Right lobe of liver (tissue), 4 donors: ENCODE data around the gene CCDC88A.

Experiments used
- POLR2A ChIP-seq: fragments of 450-650 bp; IDR thresholded peaks from one replicate; pipeline ENCODE4 v1.6.1; 2017; ENCODE audit warnings: antibody characterized with exemption, mild to moderate bottlenecking
- TF ChIP-seq, protein P1 (sequence below), 4 donors: fragments of 200-600 bp in 3 of 4; fragments of 450-650 bp in 1 of 4; IDR thresholded peaks; one replicate each; pipeline versions ENCODE4 v1.5.1 to v1.8.0; 2016 to 2022; ENCODE audit warnings: antibody characterized with exemption in 4 of 4, mild to moderate bottlenecking in 2 of 4
- donor health status: DM: no; HTN: no; CAD: no.
- donor health status: DM: no; HTN: no; CAD: no.
- donor health status: DM: no; HTN: yes; CAD: no.

GRCh38 chr2:55403256-55403998, 16.2 kb downstream of the CCDC88A start:
- TF ChIP-seq, protein P1, sequence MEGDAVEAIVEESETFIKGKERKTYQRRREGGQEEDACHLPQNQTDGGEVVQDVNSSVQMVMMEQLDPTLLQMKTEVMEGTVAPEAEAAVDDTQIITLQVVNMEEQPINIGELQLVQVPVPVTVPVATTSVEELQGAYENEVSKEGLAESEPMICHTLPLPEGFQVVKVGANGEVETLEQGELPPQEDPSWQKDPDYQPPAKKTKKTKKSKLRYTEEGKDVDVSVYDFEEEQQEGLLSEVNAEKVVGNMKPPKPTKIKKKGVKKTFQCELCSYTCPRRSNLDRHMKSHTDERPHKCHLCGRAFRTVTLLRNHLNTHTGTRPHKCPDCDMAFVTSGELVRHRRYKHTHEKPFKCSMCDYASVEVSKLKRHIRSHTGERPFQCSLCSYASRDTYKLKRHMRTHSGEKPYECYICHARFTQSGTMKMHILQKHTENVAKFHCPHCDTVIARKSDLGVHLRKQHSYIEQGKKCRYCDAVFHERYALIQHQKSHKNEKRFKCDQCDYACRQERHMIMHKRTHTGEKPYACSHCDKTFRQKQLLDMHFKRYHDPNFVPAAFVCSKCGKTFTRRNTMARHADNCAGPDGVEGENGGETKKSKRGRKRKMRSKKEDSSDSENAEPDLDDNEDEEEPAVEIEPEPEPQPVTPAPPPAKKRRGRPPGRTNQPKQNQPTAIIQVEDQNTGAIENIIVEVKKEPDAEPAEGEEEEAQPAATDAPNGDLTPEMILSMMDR (IDR thresholded peaks at IDR 0.05) = no peak
- TF ChIP-seq POLR2A = no peak
